Suprapubic skin (tissue), 3 donors: Measurements from ENCODE around the gene KCNG2.

ENCODE experiments used
- EP300 ChIP-seq: sonication (generic); formaldehyde crosslinking; IDR thresholded peaks from one replicate; pipeline ENCODE4 v1.6.1; 2017; ENCODE audit warnings: antibody characterized with exemption
- POLR2A ChIP-seq, 2 donors: fragments of 450-650 bp; IDR thresholded peaks; one replicate each; pipeline ENCODE4 v1.6.1; 2017; ENCODE audit warnings: antibody characterized with exemption in 2 of 2, mild to moderate bottlenecking in 2 of 2, moderate library complexity in 2 of 2
- TF ChIP-seq, protein P1 (sequence below), 2 donors: fragments of 200-600 bp in 1 of 2; fragments of 450-650 bp in 1 of 2; sonication (generic) in 1 of 2; IDR thresholded peaks; one replicate each; pipeline ENCODE4 v1.5.1; 2016 to 2019; ENCODE audit warnings: antibody characterized with exemption in 2 of 2, mild to moderate bottlenecking in 1 of 2, moderate library complexity in 1 of 2

- TF ChIP-seq EP300 (no peak), POLR2A (IDR thresholded peaks at IDR 0.05) (no peak)
- TF ChIP-seq, protein P1, sequence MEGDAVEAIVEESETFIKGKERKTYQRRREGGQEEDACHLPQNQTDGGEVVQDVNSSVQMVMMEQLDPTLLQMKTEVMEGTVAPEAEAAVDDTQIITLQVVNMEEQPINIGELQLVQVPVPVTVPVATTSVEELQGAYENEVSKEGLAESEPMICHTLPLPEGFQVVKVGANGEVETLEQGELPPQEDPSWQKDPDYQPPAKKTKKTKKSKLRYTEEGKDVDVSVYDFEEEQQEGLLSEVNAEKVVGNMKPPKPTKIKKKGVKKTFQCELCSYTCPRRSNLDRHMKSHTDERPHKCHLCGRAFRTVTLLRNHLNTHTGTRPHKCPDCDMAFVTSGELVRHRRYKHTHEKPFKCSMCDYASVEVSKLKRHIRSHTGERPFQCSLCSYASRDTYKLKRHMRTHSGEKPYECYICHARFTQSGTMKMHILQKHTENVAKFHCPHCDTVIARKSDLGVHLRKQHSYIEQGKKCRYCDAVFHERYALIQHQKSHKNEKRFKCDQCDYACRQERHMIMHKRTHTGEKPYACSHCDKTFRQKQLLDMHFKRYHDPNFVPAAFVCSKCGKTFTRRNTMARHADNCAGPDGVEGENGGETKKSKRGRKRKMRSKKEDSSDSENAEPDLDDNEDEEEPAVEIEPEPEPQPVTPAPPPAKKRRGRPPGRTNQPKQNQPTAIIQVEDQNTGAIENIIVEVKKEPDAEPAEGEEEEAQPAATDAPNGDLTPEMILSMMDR (IDR thresholded peaks at IDR 0.05) = no peak
Measured at GRCh38 chr18:79914614-79915160, 116.9 kb downstream of the KCNG2 start.
